A673 (cell line): ENCODE data around the gene ZNF775.

ENCODE experiments used
- EZH2 ChIP-seq: fragments of 200-600 bp; sonication (generic); IDR thresholded peaks from 2 replicates; pipeline ENCODE4 v1.6.1; 2017; ENCODE audit warnings: borderline replicate concordance, low read depth, mild to moderate bottlenecking, mixed read lengths, antibody characterized with exemption, low read length; ENCODE audit not compliant: poor library complexity, severe bottlenecking
- TF ChIP-seq, protein P1 (sequence below): fragments of 300-800, 200-600 bp; sonication (generic); conservative IDR thresholded peaks from 2 replicates; pipeline ENCODE4 v1.5.1; 2017; ENCODE audit warnings: low read depth, mild to moderate bottlenecking, antibody characterized with exemption, low read length, moderate library complexity, mixed read lengths

DNA sequence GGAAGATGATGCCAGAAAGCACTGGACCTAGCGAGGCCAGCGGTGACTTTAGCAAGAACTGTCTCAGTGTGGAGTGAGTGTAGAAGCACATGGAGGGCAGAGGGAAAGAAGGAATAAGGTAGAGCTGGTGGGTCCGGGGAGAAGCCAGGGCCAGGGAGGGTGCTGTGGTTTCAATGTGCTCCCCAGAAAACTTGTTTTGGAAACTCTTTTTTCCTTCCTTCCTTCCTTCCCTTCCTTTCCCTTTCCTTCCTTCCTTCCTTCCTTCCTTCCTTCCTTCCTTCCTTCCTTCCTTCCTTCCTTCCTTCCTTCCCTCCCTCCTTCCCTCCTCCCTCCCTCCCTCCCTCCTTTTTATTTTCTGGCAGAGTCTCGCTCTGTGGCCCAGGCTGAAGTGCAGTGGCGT lies 32.2 kb upstream of the ZNF775 start:
- TF ChIP-seq, protein P1, sequence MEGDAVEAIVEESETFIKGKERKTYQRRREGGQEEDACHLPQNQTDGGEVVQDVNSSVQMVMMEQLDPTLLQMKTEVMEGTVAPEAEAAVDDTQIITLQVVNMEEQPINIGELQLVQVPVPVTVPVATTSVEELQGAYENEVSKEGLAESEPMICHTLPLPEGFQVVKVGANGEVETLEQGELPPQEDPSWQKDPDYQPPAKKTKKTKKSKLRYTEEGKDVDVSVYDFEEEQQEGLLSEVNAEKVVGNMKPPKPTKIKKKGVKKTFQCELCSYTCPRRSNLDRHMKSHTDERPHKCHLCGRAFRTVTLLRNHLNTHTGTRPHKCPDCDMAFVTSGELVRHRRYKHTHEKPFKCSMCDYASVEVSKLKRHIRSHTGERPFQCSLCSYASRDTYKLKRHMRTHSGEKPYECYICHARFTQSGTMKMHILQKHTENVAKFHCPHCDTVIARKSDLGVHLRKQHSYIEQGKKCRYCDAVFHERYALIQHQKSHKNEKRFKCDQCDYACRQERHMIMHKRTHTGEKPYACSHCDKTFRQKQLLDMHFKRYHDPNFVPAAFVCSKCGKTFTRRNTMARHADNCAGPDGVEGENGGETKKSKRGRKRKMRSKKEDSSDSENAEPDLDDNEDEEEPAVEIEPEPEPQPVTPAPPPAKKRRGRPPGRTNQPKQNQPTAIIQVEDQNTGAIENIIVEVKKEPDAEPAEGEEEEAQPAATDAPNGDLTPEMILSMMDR, result no peak
- no peak for TF ChIP-seq EZH2
